A549 (cell line): ENCODE results near the gene TNIK. TPM values are rescaled to one million over a fixed set of nuclear protein-coding genes. Genes with fewer than 3 reads are reported as not detected.

Experiments used
- ATAC-seq, 2 experiments: fragments of 200-7000 bp in 1 of 2; fragments of >200 bp in 1 of 2; cut with Nextera tagmentation in 1 of 2; cut with Tn5 transposase in 1 of 2; 3 replicates each; pipeline versions ENCODE4 v1.8.0 to v1.9.1; 2018 to 2020; ENCODE audit warnings: mild to moderate bottlenecking in 1 of 2, moderate library complexity in 1 of 2
- CTCF ChIA-PET: fragments of 300-600 bp; sonication (Branson Sonifier 250); formaldehyde crosslinking; extraction: SDS; loops from one replicate; lab custom pipeline; 2021; ENCODE audit warnings: antibody characterized with exemption, inconsistent platforms; lab: Yijun Ruan, JAX
- POLR2A ChIA-PET: fragments of 350-600 bp; formaldehyde crosslinking; extraction: SDS; loops from one replicate; lab custom pipeline; 2021; ENCODE audit warnings: antibody characterized with exemption, inconsistent platforms; lab: Yijun Ruan, JAX
- DNase-seq, 2 experiments: peaks; one replicate each; pipeline versions ENCODE4 v3.0.0 to v3.0.0-alpha.2; 2011 to 2016; ENCODE audit warnings: low read depth in 1 of 2, low spot score in 1 of 2
- FAIRE-seq: peaks from 2 replicates; lab custom pipeline; 2011; peaks lifted over from hg19 to GRCh38; lab: Jason Lieb, UNC
- H3K27ac ChIP-seq, 2 experiments: fragments of >200 bp; sonication (Bioruptor Twin); formaldehyde crosslinking; 3 replicates each; pipeline ENCODE4 v1.5.1; 2016 to 2017
- H3K4me1 ChIP-seq: fragments of >200 bp; sonication (Bioruptor Twin); formaldehyde crosslinking; 3 replicates; pipeline ENCODE4 v1.6.1; 2016
- H3K4me2 ChIP-seq: fragments of >200 bp; sonication (Bioruptor Twin); formaldehyde crosslinking; 3 replicates; pipeline ENCODE4 v1.6.1; 2016
- H3K4me3 ChIP-seq: fragments of >200 bp; sonication (Bioruptor Twin); formaldehyde crosslinking; 3 replicates; pipeline ENCODE4 v1.5.1; 2016
- H3K9me3 ChIP-seq: fragments of >200 bp; sonication (Bioruptor Twin); formaldehyde crosslinking; 3 replicates; pipeline ENCODE4 v1.6.1; 2016
- BHLHE40 ChIP-seq: IDR thresholded peaks from 2 replicates; pipeline ENCODE4 v1.6.1; 2012; ENCODE audit warnings: low read depth, low read length, inconsistent platforms
- CEBPB ChIP-seq, 2 experiments: fragments of >200 bp in 1 of 2; sonication (Bioruptor Twin) in 1 of 2; formaldehyde crosslinking in 1 of 2; IDR thresholded peaks; 2 replicates each; pipeline ENCODE4 v1.6.1; 2012 to 2016
- EHF ChIP-seq: fragments of 250-450 bp; sonication (Bioruptor Pico); IDR thresholded peaks from 2 replicates; pipeline ENCODE4 v1.5.0; 2020; ENCODE audit warnings: mild to moderate bottlenecking
- GATA3 ChIP-seq: IDR thresholded peaks from 2 replicates; pipeline ENCODE4 v1.6.1; 2012; ENCODE audit warnings: borderline replicate concordance
- HOXB5 ChIP-seq: fragments of 250-450 bp; sonication (Bioruptor Pico); IDR thresholded peaks from 2 replicates; pipeline ENCODE4 v1.5.0; 2020; ENCODE audit warnings: mild to moderate bottlenecking, moderate library complexity
- JUNB ChIP-seq: fragments of >200 bp; sonication (Bioruptor Twin); formaldehyde crosslinking; IDR thresholded peaks from 2 replicates; pipeline ENCODE4 v1.6.1; 2016
- MAFK ChIP-seq: fragments of 450-650 bp; IDR thresholded peaks from 2 replicates; pipeline ENCODE4 v1.6.1; 2014; ENCODE audit not compliant: partially characterized antibody
- MAZ ChIP-seq: fragments of 150-350 bp; IDR thresholded peaks from 2 replicates; pipeline ENCODE4 v1.6.1; 2014; ENCODE audit warnings: antibody characterized with exemption, low read depth, low read length, borderline replicate concordance
- NFE2L2 ChIP-seq: fragments of 150-350 bp; conservative IDR thresholded peaks from 2 replicates; pipeline ENCODE4 v1.6.1; 2014; ENCODE audit warnings: low read length
- NPAS2 ChIP-seq: fragments of 250-450 bp; sonication (Bioruptor Pico); IDR thresholded peaks from 2 replicates; pipeline ENCODE4 v1.8.0; 2022; ENCODE audit warnings: mild to moderate bottlenecking, moderate library complexity, borderline replicate concordance
- NR3C1 ChIP-seq: fragments of >200 bp; sonication (Bioruptor Twin); formaldehyde crosslinking; IDR thresholded peaks from 3 replicates; pipeline ENCODE4 v1.6.1; 2017
- PHF8 ChIP-seq: fragments of 200-600 bp; sonication (generic); IDR thresholded peaks from 2 replicates; pipeline ENCODE4 v1.6.1; 2016; ENCODE audit warnings: low read depth, mild to moderate bottlenecking, antibody characterized with exemption, moderate library complexity, borderline replicate concordance
- ZC3H11A ChIP-seq: fragments of 450-650 bp; IDR thresholded peaks from 2 replicates; pipeline ENCODE4 v1.6.1; 2014; ENCODE audit warnings: antibody characterized with exemption, mild to moderate bottlenecking
- WGBS: methylation state at CpG from one replicate; pipeline ENCODE4 v1.1.6; 2017; ENCODE audit errors: missing lambda C conversion rate; 5-methylcytosine and 5-hydroxymethylcytosine counted together
- polyA plus RNA-seq, 4 experiments: library from polyadenylated mRNA; depleted of rRNA in 3 of 4; stranded (reverse); fragments of >200 nt; fragmentation: RNase III in 1 of 4; extraction: RNeasy Plus Mini Kit Qiagen cat#74134 plus additional on column Dnase treatment in 1 of 4; gene quantifications; 2 replicates in 3 of 4; 3 replicates in 1 of 4; pipeline ENCODE4 v1.2.3, GENCODE V29; 2011 to 2017
- TF ChIP-seq, protein P1 (sequence below): fragments of 200-600 bp; sonication (generic); IDR thresholded peaks from 2 replicates; pipeline ENCODE4 v1.6.1; 2016; ENCODE audit warnings: antibody characterized with exemption, mild to moderate bottlenecking, moderate library complexity
- TF ChIP-seq, protein P2 (sequence below): fragments of >200 bp; sonication (Bioruptor Twin); formaldehyde crosslinking; IDR thresholded peaks from 2 replicates; pipeline ENCODE4 v1.6.1; 2016
- TF ChIP-seq, protein P3 (sequence below): fragments of >200 bp; sonication (Bioruptor Twin); formaldehyde crosslinking; IDR thresholded peaks from 3 replicates; pipeline ENCODE4 v1.5.1; 2016
- TF ChIP-seq, protein P4 (sequence below): fragments of 250-450 bp; sonication (Bioruptor Pico); IDR thresholded peaks from 2 replicates; pipeline ENCODE4 v1.5.0; 2020; ENCODE audit warnings: low read depth, mild to moderate bottlenecking, moderate library complexity

Gene TNIK
- polyA plus RNA-seq, 2 of the 4 experiments (the other 2 are of a cell fraction), result 1.6 to 1.8 TPM

DNA sequence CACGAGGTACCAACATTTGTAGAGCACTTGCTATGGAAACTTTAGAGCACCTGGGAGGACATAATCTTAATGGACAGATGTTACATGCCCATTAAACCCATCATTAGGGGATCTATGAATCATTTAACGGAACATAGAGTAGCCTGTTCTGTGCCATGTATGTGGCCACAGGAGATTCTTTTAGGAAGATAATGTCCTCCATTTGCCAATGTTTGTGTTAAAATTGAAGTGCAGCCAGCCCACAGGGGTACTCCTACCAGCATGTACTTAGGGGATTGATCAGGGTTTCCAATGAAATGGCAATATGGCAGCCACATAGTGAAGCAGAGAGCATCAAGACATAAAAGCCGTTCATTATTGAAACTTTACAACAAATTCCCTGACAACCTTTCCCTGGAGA, 70.7 kb downstream of the TNIK start:
- no peak overlapping the region for H3K4me2 ChIP-seq
- no peaks in the 10 kb centered on the region for H3K4me1 ChIP-seq
- H3K4me3 ChIP-seq, result no peak overlapping the region
- DNase-seq (no peak), FAIRE-seq (no peak), ATAC-seq (no peak)
- H3K27ac ChIP-seq, result no peak overlapping the region
- TF ChIP-seq PHF8 (no peak), NR3C1 (no peak), NFE2L2 (no peak), CEBPB (IDR thresholded peaks at IDR 0.05) (no peak), JUNB (no peak), MAZ (no peak), ZC3H11A (no peak), GATA3 (no peak)
- TF ChIP-seq, protein P1, sequence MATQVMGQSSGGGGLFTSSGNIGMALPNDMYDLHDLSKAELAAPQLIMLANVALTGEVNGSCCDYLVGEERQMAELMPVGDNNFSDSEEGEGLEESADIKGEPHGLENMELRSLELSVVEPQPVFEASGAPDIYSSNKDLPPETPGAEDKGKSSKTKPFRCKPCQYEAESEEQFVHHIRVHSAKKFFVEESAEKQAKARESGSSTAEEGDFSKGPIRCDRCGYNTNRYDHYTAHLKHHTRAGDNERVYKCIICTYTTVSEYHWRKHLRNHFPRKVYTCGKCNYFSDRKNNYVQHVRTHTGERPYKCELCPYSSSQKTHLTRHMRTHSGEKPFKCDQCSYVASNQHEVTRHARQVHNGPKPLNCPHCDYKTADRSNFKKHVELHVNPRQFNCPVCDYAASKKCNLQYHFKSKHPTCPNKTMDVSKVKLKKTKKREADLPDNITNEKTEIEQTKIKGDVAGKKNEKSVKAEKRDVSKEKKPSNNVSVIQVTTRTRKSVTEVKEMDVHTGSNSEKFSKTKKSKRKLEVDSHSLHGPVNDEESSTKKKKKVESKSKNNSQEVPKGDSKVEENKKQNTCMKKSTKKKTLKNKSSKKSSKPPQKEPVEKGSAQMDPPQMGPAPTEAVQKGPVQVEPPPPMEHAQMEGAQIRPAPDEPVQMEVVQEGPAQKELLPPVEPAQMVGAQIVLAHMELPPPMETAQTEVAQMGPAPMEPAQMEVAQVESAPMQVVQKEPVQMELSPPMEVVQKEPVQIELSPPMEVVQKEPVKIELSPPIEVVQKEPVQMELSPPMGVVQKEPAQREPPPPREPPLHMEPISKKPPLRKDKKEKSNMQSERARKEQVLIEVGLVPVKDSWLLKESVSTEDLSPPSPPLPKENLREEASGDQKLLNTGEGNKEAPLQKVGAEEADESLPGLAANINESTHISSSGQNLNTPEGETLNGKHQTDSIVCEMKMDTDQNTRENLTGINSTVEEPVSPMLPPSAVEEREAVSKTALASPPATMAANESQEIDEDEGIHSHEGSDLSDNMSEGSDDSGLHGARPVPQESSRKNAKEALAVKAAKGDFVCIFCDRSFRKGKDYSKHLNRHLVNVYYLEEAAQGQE, result no peak
- TF ChIP-seq, protein P2, sequence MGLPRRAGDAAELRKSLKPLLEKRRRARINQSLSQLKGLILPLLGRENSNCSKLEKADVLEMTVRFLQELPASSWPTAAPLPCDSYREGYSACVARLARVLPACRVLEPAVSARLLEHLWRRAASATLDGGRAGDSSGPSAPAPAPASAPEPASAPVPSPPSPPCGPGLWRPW, result no peak
- TF ChIP-seq, all 56 proteins: peak for 0
- 39% methylated on average over 3 of the region's 3 CpGs for WGBS
- no peaks in the 10 kb centered on the region for H3K9me3 ChIP-seq
- ChIA-PET POLR2A (no interaction called here), CTCF (interaction anchor here (0.8 kb wide), 1 partner anchor 13 kb away, joined by 3 read pairs; no protein-coding TSS in a partner anchor)

DNA sequence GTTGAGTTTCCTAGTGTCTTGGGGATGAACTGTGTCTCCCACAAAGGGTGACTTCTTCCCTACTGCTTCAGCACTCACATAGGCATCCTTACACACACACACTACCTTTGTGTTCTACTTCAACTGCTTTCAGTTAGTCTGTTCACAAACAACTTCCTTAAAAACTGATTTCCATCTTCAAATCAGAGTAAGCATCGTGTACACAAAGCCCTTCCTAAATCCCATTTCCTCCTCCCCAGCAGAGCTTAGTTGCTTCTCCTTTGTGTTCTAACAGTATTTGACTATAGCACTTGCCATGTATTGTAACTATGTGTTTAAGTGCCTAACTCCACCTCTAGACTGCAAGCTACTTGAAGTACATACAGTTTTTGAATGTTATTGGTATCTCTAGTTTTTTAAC, 71.7 kb downstream of the TNIK start:
- ATAC-seq, result no peak
- TF ChIP-seq NPAS2 (CRISPR knock-in tag) (no peak), HOXB5 (no peak), BHLHE40 (no peak), EHF (CRISPR knock-in tag) (no peak)
- TF ChIP-seq, protein P3, sequence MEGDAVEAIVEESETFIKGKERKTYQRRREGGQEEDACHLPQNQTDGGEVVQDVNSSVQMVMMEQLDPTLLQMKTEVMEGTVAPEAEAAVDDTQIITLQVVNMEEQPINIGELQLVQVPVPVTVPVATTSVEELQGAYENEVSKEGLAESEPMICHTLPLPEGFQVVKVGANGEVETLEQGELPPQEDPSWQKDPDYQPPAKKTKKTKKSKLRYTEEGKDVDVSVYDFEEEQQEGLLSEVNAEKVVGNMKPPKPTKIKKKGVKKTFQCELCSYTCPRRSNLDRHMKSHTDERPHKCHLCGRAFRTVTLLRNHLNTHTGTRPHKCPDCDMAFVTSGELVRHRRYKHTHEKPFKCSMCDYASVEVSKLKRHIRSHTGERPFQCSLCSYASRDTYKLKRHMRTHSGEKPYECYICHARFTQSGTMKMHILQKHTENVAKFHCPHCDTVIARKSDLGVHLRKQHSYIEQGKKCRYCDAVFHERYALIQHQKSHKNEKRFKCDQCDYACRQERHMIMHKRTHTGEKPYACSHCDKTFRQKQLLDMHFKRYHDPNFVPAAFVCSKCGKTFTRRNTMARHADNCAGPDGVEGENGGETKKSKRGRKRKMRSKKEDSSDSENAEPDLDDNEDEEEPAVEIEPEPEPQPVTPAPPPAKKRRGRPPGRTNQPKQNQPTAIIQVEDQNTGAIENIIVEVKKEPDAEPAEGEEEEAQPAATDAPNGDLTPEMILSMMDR, result no peak
- TF ChIP-seq, protein P4, sequence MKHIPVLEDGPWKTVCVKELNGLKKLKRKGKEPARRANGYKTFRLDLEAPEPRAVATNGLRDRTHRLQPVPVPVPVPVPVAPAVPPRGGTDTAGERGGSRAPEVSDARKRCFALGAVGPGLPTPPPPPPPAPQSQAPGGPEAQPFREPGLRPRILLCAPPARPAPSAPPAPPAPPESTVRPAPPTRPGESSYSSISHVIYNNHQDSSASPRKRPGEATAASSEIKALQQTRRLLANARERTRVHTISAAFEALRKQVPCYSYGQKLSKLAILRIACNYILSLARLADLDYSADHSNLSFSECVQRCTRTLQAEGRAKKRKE (CRISPR knock-in tag), result no peak
- TF ChIP-seq, all 56 proteins: peak for 0
- FAIRE-seq (no peak), DNase-seq (no peak)
- Histone ChIP-seq H3K4me1 (no peaks in the 10 kb centered on the region), H3K4me2 (no peak overlapping the region), H3K27ac (no peak overlapping the region), H3K4me3 (no peak overlapping the region), H3K9me3 (no peaks in the 10 kb centered on the region)
- WGBS, result 76% methylated on average over 1 of the region's 1 CpG
- ChIA-PET CTCF (interaction anchor here (1.7 kb wide), 1 partner anchor 22 kb away, joined by 4 read pairs; no protein-coding TSS in a partner anchor), POLR2A (no interaction called here)

DNA sequence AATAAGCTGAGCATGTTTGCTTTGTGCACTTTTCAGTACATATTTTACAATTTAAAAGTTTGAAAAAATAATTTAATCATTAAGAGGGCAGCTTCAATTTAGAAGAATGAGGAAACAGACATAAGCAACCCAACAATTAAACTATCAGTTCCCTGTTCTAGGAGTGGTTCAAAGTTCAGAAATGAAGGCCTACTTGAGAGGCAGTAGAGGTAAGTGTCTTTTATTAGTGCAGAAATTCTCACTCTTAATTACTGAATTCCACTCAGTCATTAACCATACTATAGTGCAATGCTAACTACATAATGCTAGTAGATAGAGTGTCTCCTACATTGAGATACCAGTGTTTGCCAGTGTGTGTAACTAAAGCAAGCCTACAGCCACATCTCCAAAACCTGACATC, 73.1 kb downstream of the TNIK start:
- no peak overlapping the region for H3K27ac ChIP-seq
- no peak for DNase-seq
- CTCF ChIA-PET, result no interaction called here

More for the DNA sequence above, 73.1 kb downstream of the TNIK start:
- POLR2A ChIA-PET, result no interaction called here
- Histone ChIP-seq H3K4me2 (no peak overlapping the region), H3K4me3 (no peak overlapping the region), H3K9me3 (no peaks in the 10 kb centered on the region), H3K4me1 (no peaks in the 10 kb centered on the region)
- FAIRE-seq (no peak), ATAC-seq (no peak)
- TF ChIP-seq MAFK, result no peak
